Measurements from ENCODE around the gene IRX5.

DNA sequence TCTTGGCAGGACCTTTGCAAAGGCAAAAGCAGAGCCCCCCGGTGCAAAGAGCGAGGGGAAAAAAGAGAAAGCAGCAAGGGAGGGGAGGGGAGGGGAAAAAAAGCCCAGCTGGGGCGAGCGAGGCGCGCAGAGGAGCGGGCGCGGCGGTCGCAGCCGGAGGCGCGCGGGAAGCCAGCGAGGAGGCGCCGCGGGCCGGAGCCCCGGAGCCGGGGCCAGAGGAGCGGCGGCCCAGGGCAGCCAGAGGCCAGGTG lies 129 bp downstream of the IRX5 start:
- TF ChIP-seq, protein P1, sequence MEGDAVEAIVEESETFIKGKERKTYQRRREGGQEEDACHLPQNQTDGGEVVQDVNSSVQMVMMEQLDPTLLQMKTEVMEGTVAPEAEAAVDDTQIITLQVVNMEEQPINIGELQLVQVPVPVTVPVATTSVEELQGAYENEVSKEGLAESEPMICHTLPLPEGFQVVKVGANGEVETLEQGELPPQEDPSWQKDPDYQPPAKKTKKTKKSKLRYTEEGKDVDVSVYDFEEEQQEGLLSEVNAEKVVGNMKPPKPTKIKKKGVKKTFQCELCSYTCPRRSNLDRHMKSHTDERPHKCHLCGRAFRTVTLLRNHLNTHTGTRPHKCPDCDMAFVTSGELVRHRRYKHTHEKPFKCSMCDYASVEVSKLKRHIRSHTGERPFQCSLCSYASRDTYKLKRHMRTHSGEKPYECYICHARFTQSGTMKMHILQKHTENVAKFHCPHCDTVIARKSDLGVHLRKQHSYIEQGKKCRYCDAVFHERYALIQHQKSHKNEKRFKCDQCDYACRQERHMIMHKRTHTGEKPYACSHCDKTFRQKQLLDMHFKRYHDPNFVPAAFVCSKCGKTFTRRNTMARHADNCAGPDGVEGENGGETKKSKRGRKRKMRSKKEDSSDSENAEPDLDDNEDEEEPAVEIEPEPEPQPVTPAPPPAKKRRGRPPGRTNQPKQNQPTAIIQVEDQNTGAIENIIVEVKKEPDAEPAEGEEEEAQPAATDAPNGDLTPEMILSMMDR (IDR thresholded peaks at IDR 0.05), result no peak
- TF ChIP-seq POLR2A (IDR thresholded peaks at IDR 0.05) (no peak), POLR2AphosphoS5 (IDR thresholded peaks at IDR 0.05) (no peak)
